ENCODE data around the gene BNC2.

GRCh38 chr9:16661816-16662215, 208.7 kb downstream of the BNC2 start:
- TF ChIP-seq EZH2 (IDR thresholded peaks at IDR 0.05) (no peak), POLR2AphosphoS5 (IDR thresholded peaks at IDR 0.05; ENCODE audit: borderline replicate concordance, low read depth, low read length) (no peak)
